Measurements from ENCODE around the gene PRR7. TPM values are rescaled to one million over a fixed set of nuclear protein-coding genes. Genes with fewer than 3 reads are reported as not detected.
"Not testable (repeated sequence)": the region's sequence is repeated elsewhere in the genome, so short reads cannot be mapped to it uniquely, and the experiment has no call there.

The PRR7 gene
- total RNA-seq, 1 donor from 2014 or later, result 13.1 TPM

- H3K27me3 Mint-ChIP-seq, result peaks cover 62% of the 10 kb centered on the region
- peaks cover 1% of the 10 kb centered on the region for H3K4me1 Mint-ChIP-seq (ENCODE audit: low read depth)
- H3K9me3 Mint-ChIP-seq (ENCODE audit: low read depth), result no peaks in the 10 kb centered on the region
- H3K36me3 Mint-ChIP-seq (ENCODE audit: insufficient read depth), result no peaks in the 10 kb centered on the region
- no peak for TF ChIP-seq CTCF (IDR thresholded peaks at IDR 0.05; ENCODE audit: unreplicated experiment)
- H3K27ac Mint-ChIP-seq, result no peak within 1 kb of the TSS
- no peak within 1 kb of the TSS for H3K4me3 Mint-ChIP-seq (ENCODE audit: low read depth)
- DNase-seq (ENCODE audit: low spot score, unreplicated experiment), result no peak
Measured at GRCh38 chr5:177409043-177409801, 37.4 kb upstream of the PRR7 start, which contains the start of gene F12. Gene F12, minus strand, starts transcription at chr5:177409564. Its CDS starts 37 bp downstream, at chr5:177409527.

- H3K4me3 Mint-ChIP-seq (ENCODE audit: low read depth), result no peak overlapping the region
- peaks cover 1% of the 10 kb centered on the region for H3K4me1 Mint-ChIP-seq (ENCODE audit: low read depth)
- H3K36me3 Mint-ChIP-seq (ENCODE audit: insufficient read depth), result no peaks in the 10 kb centered on the region
- H3K27ac Mint-ChIP-seq, result peak overlapping the region; percentile 73
- no peak for DNase-seq (ENCODE audit: low spot score, unreplicated experiment)
- no peak for TF ChIP-seq CTCF (IDR thresholded peaks at IDR 0.05; ENCODE audit: unreplicated experiment)
- H3K9me3 Mint-ChIP-seq (ENCODE audit: low read depth), result no peaks in the 10 kb centered on the region
- H3K27me3 Mint-ChIP-seq, result peaks cover 53% of the 10 kb centered on the region
Measured at GRCh38 chr5:177410575-177410974, 36.0 kb upstream of the PRR7 start.

GRCh38 chr5:177412603-177413233 lies 33.9 kb upstream of the PRR7 start:
- Mint-ChIP-seq H3K4me1 (ENCODE audit: low read depth) (peaks cover 1% of the 10 kb centered on the region), H3K9me3 (ENCODE audit: low read depth) (no peaks in the 10 kb centered on the region), H3K27me3 (peaks cover 32% of the 10 kb centered on the region), H3K27ac (no peak overlapping the region), H3K4me3 (ENCODE audit: low read depth) (no peak overlapping the region), H3K36me3 (ENCODE audit: insufficient read depth) (no peaks in the 10 kb centered on the region)
- no peak for DNase-seq (ENCODE audit: low spot score, unreplicated experiment)
- TF ChIP-seq CTCF (IDR thresholded peaks at IDR 0.05; ENCODE audit: unreplicated experiment), result no peak

GRCh38 chr5:177414481-177414880 lies 32.1 kb upstream of the PRR7 start:
- TF ChIP-seq CTCF (IDR thresholded peaks at IDR 0.05; ENCODE audit: unreplicated experiment), result no peak
- Mint-ChIP-seq H3K27ac (no peak overlapping the region), H3K27me3 (peaks cover 22% of the 10 kb centered on the region), H3K4me1 (ENCODE audit: low read depth) (peaks cover under 1% of the 10 kb centered on the region), H3K36me3 (ENCODE audit: insufficient read depth) (no peaks in the 10 kb centered on the region), H3K4me3 (ENCODE audit: low read depth) (no peak overlapping the region), H3K9me3 (ENCODE audit: low read depth) (no peaks in the 10 kb centered on the region)
- no peak for DNase-seq (ENCODE audit: low spot score, unreplicated experiment)

- not testable (repeated sequence) for DNase-seq (ENCODE audit: low spot score, unreplicated experiment); H3K9me3 Mint-ChIP-seq (ENCODE audit: low read depth); H3K4me3 Mint-ChIP-seq (ENCODE audit: low read depth); H3K27ac Mint-ChIP-seq; H3K36me3 Mint-ChIP-seq (ENCODE audit: insufficient read depth); H3K4me1 Mint-ChIP-seq (ENCODE audit: low read depth)
- peaks cover 10% of the 10 kb centered on the region for H3K27me3 Mint-ChIP-seq
Measured at GRCh38 chr5:177417081-177417480, 29.5 kb upstream of the PRR7 start.

All from progenitor cell of endocrine pancreas (in vitro differentiated cells).